Activated naive CD4-positive, alpha-beta T cell treated with anti-CD3 and anti-CD28 coated beads, Interleukin-2, amount 10 ng/mL, durations not matched to agents 7 days and 5 days (primary cell): ENCODE results near the gene CCIN.

Experiments used
- CTCF ChIA-PET: fragments of 350-600 bp; sonication (Branson Sonifier 250); formaldehyde crosslinking; loops from one replicate; lab custom pipeline; 2021; ENCODE audit warnings: antibody characterized with exemption; lab: Charles Lee
- DNase-seq: peaks from one replicate; pipeline ENCODE4 v3.0.0-alpha.2; 2020
- H3K27ac Mint-ChIP-seq: one replicate; pipeline ENCODE4 v1.8.0; 2021; ENCODE audit warnings: mild to moderate bottlenecking, moderate library complexity, mixed read lengths
- H3K27me3 Mint-ChIP-seq: one replicate; pipeline ENCODE4 v1.8.0; 2021; ENCODE audit warnings: mild to moderate bottlenecking, mixed read lengths
- H3K36me3 Mint-ChIP-seq: one replicate; pipeline ENCODE4 v1.8.0; 2021; ENCODE audit warnings: mixed read lengths
- H3K4me1 Mint-ChIP-seq: one replicate; pipeline ENCODE4 v1.8.0; 2021; ENCODE audit warnings: mixed read lengths
- H3K4me3 Mint-ChIP-seq: one replicate; pipeline ENCODE4 v1.8.0; 2021; ENCODE audit warnings: mild to moderate bottlenecking, moderate library complexity, mixed read lengths
- H3K9me3 Mint-ChIP-seq: one replicate; pipeline ENCODE4 v1.8.0; 2021; ENCODE audit warnings: mixed read lengths

CCIN gene

GRCh38 chr9:36135741-36136271 lies 33.4 kb upstream of the CCIN start:
- Mint-ChIP-seq H3K36me3 (peaks cover 26% of the 10 kb centered on the region), H3K4me1 (peaks cover 46% of the 10 kb centered on the region), H3K9me3 (no peaks in the 10 kb centered on the region), H3K27me3 (peaks cover 78% of the 10 kb centered on the region), H3K27ac (peak overlapping the region; percentile 68), H3K4me3 (peak overlapping the region; percentile 63)
- CTCF ChIA-PET = interaction anchor here (1.5 to 1.6 kb wide), 3 partner anchors 13 to 31 kb away, joined by 5 to 7 read pairs (median 6); no protein-coding TSS in a partner anchor
- no peak for DNase-seq

- peak; percentile 86 for DNase-seq
- Mint-ChIP-seq H3K27me3 (peaks cover 73% of the 10 kb centered on the region), H3K27ac (peak within 1 kb of the TSS; percentile 83), H3K9me3 (no peaks in the 10 kb centered on the region), H3K4me1 (peaks cover 52% of the 10 kb centered on the region), H3K36me3 (peaks cover 26% of the 10 kb centered on the region), H3K4me3 (peak within 1 kb of the TSS; percentile 89)
- CTCF ChIA-PET = interaction anchor here (0.8 to 1.9 kb wide), 7 partner anchors 12 to 54 kb away, joined by 3 to 7 read pairs (median 5); partner anchors contain the start of gene CLTA
Measured at GRCh38 chr9:36136272-36136893, 32.8 kb upstream of the CCIN start, which contains the start of gene GLIPR2. Gene GLIPR2, plus strand, starts transcription at chr9:36136733. Its CDS starts 46 bp downstream, at chr9:36136779.

GRCh38 chr9:36136894-36137391 lies 32.2 kb upstream of the CCIN start:
- peaks cover 67% of the 10 kb centered on the region for H3K27me3 Mint-ChIP-seq
- peaks cover 29% of the 10 kb centered on the region for H3K36me3 Mint-ChIP-seq
- CTCF ChIA-PET = interaction anchor here (0.8 to 1.9 kb wide), 7 partner anchors 12 to 53 kb away, joined by 3 to 7 read pairs (median 5); partner anchors contain the start of gene CLTA
- H3K4me3 Mint-ChIP-seq = peak overlapping the region; percentile 89
- DNase-seq = no peak
- H3K4me1 Mint-ChIP-seq = peaks cover 57% of the 10 kb centered on the region
- no peaks in the 10 kb centered on the region for H3K9me3 Mint-ChIP-seq
- peak overlapping the region; percentile 83 for H3K27ac Mint-ChIP-seq

- CTCF ChIA-PET = interaction anchor here (0.8 to 1.9 kb wide), 6 partner anchors 11 to 53 kb away, joined by 3 to 7 read pairs (median 6); partner anchors contain the start of gene CLTA
- Mint-ChIP-seq H3K36me3 (peaks cover 33% of the 10 kb centered on the region), H3K27me3 (peaks cover 63% of the 10 kb centered on the region), H3K4me1 (peaks cover 63% of the 10 kb centered on the region), H3K4me3 (peak overlapping the region; percentile 89), H3K9me3 (no peaks in the 10 kb centered on the region), H3K27ac (peak overlapping the region; percentile 83)
- no peak for DNase-seq
Measured at GRCh38 chr9:36137392-36138004, 31.7 kb upstream of the CCIN start.

- peak overlapping the region; percentile 47 for H3K27ac Mint-ChIP-seq
- CTCF ChIA-PET = interaction anchor here (1.7 kb wide), 1 partner anchor 12 kb away, joined by 5 read pairs; no protein-coding TSS in a partner anchor
- H3K36me3 Mint-ChIP-seq = peaks cover 41% of the 10 kb centered on the region
- no peak for DNase-seq
- H3K4me1 Mint-ChIP-seq = peaks cover 73% of the 10 kb centered on the region
- H3K9me3 Mint-ChIP-seq = no peaks in the 10 kb centered on the region
- peak overlapping the region; percentile 89 for H3K4me3 Mint-ChIP-seq
- H3K27me3 Mint-ChIP-seq = peaks cover 53% of the 10 kb centered on the region
Measured at GRCh38 chr9:36138496-36138895, 30.7 kb upstream of the CCIN start.

- Mint-ChIP-seq H3K36me3 (peaks cover 45% of the 10 kb centered on the region), H3K4me3 (no peak overlapping the region), H3K27ac (peak overlapping the region; percentile 47), H3K9me3 (no peaks in the 10 kb centered on the region), H3K27me3 (peaks cover 49% of the 10 kb centered on the region), H3K4me1 (peaks cover 77% of the 10 kb centered on the region)
- DNase-seq = no peak
- CTCF ChIA-PET = interaction anchor here (1.7 kb wide), 1 partner anchor 12 kb away, joined by 5 read pairs; no protein-coding TSS in a partner anchor
Measured at GRCh38 chr9:36138901-36139300, 30.3 kb upstream of the CCIN start.

- Mint-ChIP-seq H3K36me3 (peaks cover 54% of the 10 kb centered on the region), H3K4me1 (peaks cover 91% of the 10 kb centered on the region), H3K4me3 (peak overlapping the region; percentile 61), H3K27ac (peak overlapping the region; percentile 78), H3K27me3 (peaks cover 34% of the 10 kb centered on the region), H3K9me3 (peaks cover 3% of the 10 kb centered on the region)
- CTCF ChIA-PET = interaction anchor here (1.2 to 2.0 kb wide), 4 partner anchors 10 to 37 kb away, joined by 4 to 8 read pairs (median 6); no protein-coding TSS in a partner anchor
- DNase-seq = peak; percentile 68
Measured at GRCh38 chr9:36140086-36141084, 28.8 kb upstream of the CCIN start.

GRCh38 chr9:36141288-36141687 lies 27.9 kb upstream of the CCIN start:
- H3K36me3 Mint-ChIP-seq = peaks cover 63% of the 10 kb centered on the region
- peak overlapping the region; percentile 9 for H3K4me3 Mint-ChIP-seq
- H3K9me3 Mint-ChIP-seq = peaks cover 12% of the 10 kb centered on the region
- no peak overlapping the region for H3K27ac Mint-ChIP-seq
- peaks cover 93% of the 10 kb centered on the region for H3K4me1 Mint-ChIP-seq
- CTCF ChIA-PET = interaction anchor here (1.0 to 2.0 kb wide), 3 partner anchors 17 to 38 kb away, joined by 3 to 7 read pairs (median 4); no protein-coding TSS in a partner anchor
- DNase-seq = no peak
- H3K27me3 Mint-ChIP-seq = peaks cover 26% of the 10 kb centered on the region

GRCh38 chr9:36141761-36142160 lies 27.4 kb upstream of the CCIN start:
- H3K27ac Mint-ChIP-seq = no peak overlapping the region
- H3K27me3 Mint-ChIP-seq = peaks cover 26% of the 10 kb centered on the region
- DNase-seq = no peak
- H3K36me3 Mint-ChIP-seq = peaks cover 65% of the 10 kb centered on the region
- CTCF ChIA-PET = interaction anchor here (1.0 to 1.2 kb wide), 2 partner anchors 17 to 38 kb away, joined by 3 to 4 read pairs; no protein-coding TSS in a partner anchor
- H3K9me3 Mint-ChIP-seq = peaks cover 13% of the 10 kb centered on the region
- H3K4me3 Mint-ChIP-seq = peak overlapping the region; percentile 86
- peaks cover 95% of the 10 kb centered on the region for H3K4me1 Mint-ChIP-seq

- peak overlapping the region; percentile 86 for H3K4me3 Mint-ChIP-seq
- peak overlapping the region; percentile 95 for H3K27ac Mint-ChIP-seq
- CTCF ChIA-PET = interaction anchor here (1.0 to 2.8 kb wide), 4 partner anchors 19 to 39 kb away, joined by 3 to 16 read pairs (median 6); no protein-coding TSS in a partner anchor
- peaks cover 18% of the 10 kb centered on the region for H3K27me3 Mint-ChIP-seq
- H3K36me3 Mint-ChIP-seq = peaks cover 70% of the 10 kb centered on the region
- peaks cover 97% of the 10 kb centered on the region for H3K4me1 Mint-ChIP-seq
- peaks cover 19% of the 10 kb centered on the region for H3K9me3 Mint-ChIP-seq
- no peak for DNase-seq
Measured at GRCh38 chr9:36142510-36143244, 26.5 kb upstream of the CCIN start.

GRCh38 chr9:36143245-36143641 lies 25.9 kb upstream of the CCIN start:
- Mint-ChIP-seq H3K9me3 (peaks cover 19% of the 10 kb centered on the region), H3K4me1 (peaks cover 97% of the 10 kb centered on the region), H3K27ac (peak overlapping the region; percentile 95), H3K27me3 (peaks cover 12% of the 10 kb centered on the region), H3K36me3 (peaks cover 68% of the 10 kb centered on the region), H3K4me3 (peak overlapping the region; percentile 86)
- DNase-seq = no peak
- CTCF ChIA-PET = interaction anchor here (1.0 to 2.8 kb wide), 3 partner anchors 20 to 39 kb away, joined by 3 to 16 read pairs (median 9); no protein-coding TSS in a partner anchor
